Large intestine (tissue), 3 donors: Measurements from ENCODE around the gene MMP27. TPM values are rescaled to one million over a fixed set of nuclear protein-coding genes. Genes with fewer than 3 reads are reported as not detected.

Experiments
- DNase-seq, 2 donors: peaks; one replicate each; pipeline versions ENCODE4 v3.0.0 to v3.0.0-alpha.2; 2013
- H3K27ac ChIP-seq: one replicate; pipeline ENCODE4 v1.5.1; 2013; ENCODE audit warnings: low read length
- H3K27me3 ChIP-seq: 2 replicates; pipeline ENCODE4 v1.6.1; 2013; ENCODE audit warnings: low read length; ENCODE audit not compliant: control insufficient read depth, insufficient read depth
- H3K36me3 ChIP-seq: 2 replicates; pipeline ENCODE4 v1.6.1; 2013; ENCODE audit warnings: low read length; ENCODE audit not compliant: control insufficient read depth, insufficient read depth
- H3K4me1 ChIP-seq: one replicate; pipeline ENCODE4 v1.6.1; 2013; ENCODE audit warnings: low read length; ENCODE audit not compliant: control insufficient read depth, insufficient read depth
- H3K4me3 ChIP-seq: one replicate; pipeline ENCODE4 v1.5.1; 2013; ENCODE audit warnings: low read length
- H3K9me3 ChIP-seq: one replicate; pipeline ENCODE4 v1.6.1; 2013; ENCODE audit warnings: mild to moderate bottlenecking, low read depth, low read length, moderate library complexity; ENCODE audit not compliant: control insufficient read depth
- WGBS: methylation state at CpG from one replicate; pipeline ENCODE4 v1.1.5; 2013; ENCODE audit warnings: low lambda C conversion rate; ENCODE audit not compliant: insufficient coverage; 5-methylcytosine and 5-hydroxymethylcytosine counted together
- polyA plus RNA-seq: library from polyadenylated mRNA; unstranded; fragments of 120-200 nt; gene quantifications from one replicate; pipeline ENCODE4 v1.2.1, GENCODE V29; 2013

Gene MMP27
- polyA plus RNA-seq, 1 donor: 0.24 TPM

- H3K4me3 ChIP-seq: no peak overlapping the region
- H3K36me3 ChIP-seq: no peaks in the 10 kb centered on the region
- WGBS: no CpG with 5 or more reads among the region's 13 CpGs
- H3K27me3 ChIP-seq: no peaks in the 10 kb centered on the region
- H3K27ac ChIP-seq: no peak overlapping the region
- H3K4me1 ChIP-seq: no peaks in the 10 kb centered on the region
- peaks cover 2% of the 10 kb centered on the region for H3K9me3 ChIP-seq
- DNase-seq: no peak
These were observed 41.4 kb downstream of the MMP27 start for GRCh38 chr11:102664001-102664752.

DNA sequence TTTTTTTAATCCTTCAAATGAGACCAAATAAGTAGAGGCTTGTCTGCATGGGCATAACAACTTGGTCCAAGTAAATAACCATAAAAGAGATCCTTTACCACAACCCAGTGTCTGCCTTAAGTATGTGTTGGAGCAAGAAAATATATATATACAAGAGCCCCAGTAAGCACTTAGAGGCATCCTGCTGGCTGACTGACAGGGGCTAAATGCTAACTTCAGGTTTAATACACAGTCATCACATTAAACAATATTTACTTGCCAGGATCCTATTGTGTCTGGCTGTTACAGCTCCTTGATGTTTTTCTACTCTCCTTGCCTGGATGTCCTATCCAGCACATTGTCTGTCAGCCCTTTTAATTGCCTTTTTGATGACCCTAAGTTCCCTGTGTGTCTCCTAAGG is 43.0 kb downstream of the MMP27 start:
- no peak overlapping the region for H3K27ac ChIP-seq
- DNase-seq: no peak
- no peaks in the 10 kb centered on the region for H3K36me3 ChIP-seq
- H3K9me3 ChIP-seq: peaks cover 2% of the 10 kb centered on the region
- no peak overlapping the region for H3K4me3 ChIP-seq
- no peaks in the 10 kb centered on the region for H3K27me3 ChIP-seq
- no peaks in the 10 kb centered on the region for H3K4me1 ChIP-seq

GRCh38 chr11:102661040-102661439 is 44.5 kb downstream of the MMP27 start:
- H3K4me3 ChIP-seq: no peak overlapping the region
- no peaks in the 10 kb centered on the region for H3K36me3 ChIP-seq
- peaks cover 2% of the 10 kb centered on the region for H3K9me3 ChIP-seq
- no peak for DNase-seq
- no peak overlapping the region for H3K27ac ChIP-seq
- peaks cover 2% of the 10 kb centered on the region for H3K27me3 ChIP-seq
- H3K4me1 ChIP-seq: no peaks in the 10 kb centered on the region
- WGBS: 67% methylated on average over 1 of the region's 4 CpGs

GRCh38 chr11:102656528-102656927 is 49.0 kb downstream of the MMP27 start:
- WGBS: no CpG with 5 or more reads among the region's 1 CpG
- H3K4me3 ChIP-seq: no peak overlapping the region
- no peak for DNase-seq
- H3K27me3 ChIP-seq: peaks cover 2% of the 10 kb centered on the region
- no peaks in the 10 kb centered on the region for H3K9me3 ChIP-seq
- no peaks in the 10 kb centered on the region for H3K36me3 ChIP-seq
- H3K4me1 ChIP-seq: no peaks in the 10 kb centered on the region
- H3K27ac ChIP-seq: no peak overlapping the region

GRCh38 chr11:102655547-102655946 is 50.0 kb downstream of the MMP27 start:
- no peak for DNase-seq
- WGBS: 86% methylated on average over 1 of the region's 2 CpGs
- no peaks in the 10 kb centered on the region for H3K9me3 ChIP-seq
- H3K4me1 ChIP-seq: no peaks in the 10 kb centered on the region
- H3K27ac ChIP-seq: no peak overlapping the region
- H3K27me3 ChIP-seq: peaks cover 2% of the 10 kb centered on the region
- no peak overlapping the region for H3K4me3 ChIP-seq
- no peaks in the 10 kb centered on the region for H3K36me3 ChIP-seq

- DNase-seq: no peak
- H3K9me3 ChIP-seq: no peaks in the 10 kb centered on the region
- H3K27ac ChIP-seq: no peak overlapping the region
- no CpG with 5 or more reads among the region's 1 CpG for WGBS
- H3K4me3 ChIP-seq: no peak overlapping the region
- no peaks in the 10 kb centered on the region for H3K4me1 ChIP-seq
- peaks cover 2% of the 10 kb centered on the region for H3K27me3 ChIP-seq
- H3K36me3 ChIP-seq: no peaks in the 10 kb centered on the region
These were observed 50.8 kb downstream of the MMP27 start for GRCh38 chr11:102654761-102655160.

GRCh38 chr11:102653744-102654291 is 51.8 kb downstream of the MMP27 start:
- no peaks in the 10 kb centered on the region for H3K4me1 ChIP-seq
- no peak overlapping the region for H3K4me3 ChIP-seq
- no peak for DNase-seq
- peaks cover 2% of the 10 kb centered on the region for H3K27me3 ChIP-seq
- WGBS: no CpG with 5 or more reads among the region's 16 CpGs
- no peaks in the 10 kb centered on the region for H3K36me3 ChIP-seq
- H3K9me3 ChIP-seq: no peaks in the 10 kb centered on the region
- no peak overlapping the region for H3K27ac ChIP-seq

DNA sequence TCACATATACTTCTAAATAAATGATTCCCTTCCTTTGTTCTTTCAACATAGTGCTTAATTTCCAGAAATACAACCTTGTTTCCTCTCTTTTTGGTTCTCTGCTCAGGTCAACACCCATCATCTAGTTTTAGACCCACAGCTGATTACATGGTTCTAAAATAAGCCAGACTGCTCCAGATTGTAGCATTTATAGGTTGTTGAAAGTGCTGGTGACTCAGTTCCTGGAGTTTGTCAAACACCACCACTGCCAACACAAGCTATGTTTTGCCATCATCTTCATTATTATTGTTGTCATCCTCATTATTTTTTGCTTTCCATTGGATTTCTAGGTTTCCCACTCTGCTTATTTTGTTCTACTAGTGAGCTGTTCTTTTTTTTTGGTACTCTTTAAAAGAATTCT is 58.1 kb downstream of the MMP27 start:
- no peaks in the 10 kb centered on the region for H3K36me3 ChIP-seq
- no peaks in the 10 kb centered on the region for H3K4me1 ChIP-seq
- H3K4me3 ChIP-seq: no peak overlapping the region
- H3K9me3 ChIP-seq: no peaks in the 10 kb centered on the region
- no peak for DNase-seq
- H3K27me3 ChIP-seq: no peaks in the 10 kb centered on the region
- no peak overlapping the region for H3K27ac ChIP-seq

GRCh38 chr11:102643941-102644340 is 61.6 kb downstream of the MMP27 start:
- H3K27ac ChIP-seq: no peak overlapping the region
- no peaks in the 10 kb centered on the region for H3K9me3 ChIP-seq
- WGBS: 80% methylated on average over 1 of the region's 4 CpGs
- H3K4me1 ChIP-seq: no peaks in the 10 kb centered on the region
- DNase-seq: no peak
- H3K36me3 ChIP-seq: no peaks in the 10 kb centered on the region
- H3K27me3 ChIP-seq: no peaks in the 10 kb centered on the region
- H3K4me3 ChIP-seq: no peak overlapping the region
